GM12874 (cell line): Measurements from ENCODE around the gene CTDP1.

Experiments used
- TF ChIP-seq, protein P1 (sequence below): IDR thresholded peaks from 2 replicates; pipeline ENCODE4 v1.5.1; 2011; ENCODE audit warnings: low read depth, mild to moderate bottlenecking, control low read depth, low read length, moderate library complexity; ENCODE audit not compliant: insufficient read depth

The CTDP1 gene

DNA sequence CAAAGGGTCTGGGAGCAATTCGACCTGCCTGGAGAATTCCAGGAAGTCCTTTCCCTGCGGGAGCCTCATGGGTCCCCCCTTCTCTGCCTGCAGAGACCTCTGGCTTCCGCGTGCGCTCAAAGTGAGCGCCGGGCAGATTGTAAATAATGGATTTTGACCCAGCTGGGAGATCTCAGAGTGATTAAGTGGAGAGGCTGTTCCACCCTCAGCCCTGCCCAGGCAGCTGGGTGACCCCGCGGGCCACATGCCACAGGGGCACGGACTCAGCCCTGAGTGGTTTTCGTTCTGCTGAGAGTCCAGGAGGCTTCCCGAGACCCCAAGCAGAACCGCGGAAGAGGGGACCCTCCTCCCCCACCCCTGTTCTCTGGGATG is 119.4 kb downstream of the CTDP1 start:
- TF ChIP-seq, protein P1, sequence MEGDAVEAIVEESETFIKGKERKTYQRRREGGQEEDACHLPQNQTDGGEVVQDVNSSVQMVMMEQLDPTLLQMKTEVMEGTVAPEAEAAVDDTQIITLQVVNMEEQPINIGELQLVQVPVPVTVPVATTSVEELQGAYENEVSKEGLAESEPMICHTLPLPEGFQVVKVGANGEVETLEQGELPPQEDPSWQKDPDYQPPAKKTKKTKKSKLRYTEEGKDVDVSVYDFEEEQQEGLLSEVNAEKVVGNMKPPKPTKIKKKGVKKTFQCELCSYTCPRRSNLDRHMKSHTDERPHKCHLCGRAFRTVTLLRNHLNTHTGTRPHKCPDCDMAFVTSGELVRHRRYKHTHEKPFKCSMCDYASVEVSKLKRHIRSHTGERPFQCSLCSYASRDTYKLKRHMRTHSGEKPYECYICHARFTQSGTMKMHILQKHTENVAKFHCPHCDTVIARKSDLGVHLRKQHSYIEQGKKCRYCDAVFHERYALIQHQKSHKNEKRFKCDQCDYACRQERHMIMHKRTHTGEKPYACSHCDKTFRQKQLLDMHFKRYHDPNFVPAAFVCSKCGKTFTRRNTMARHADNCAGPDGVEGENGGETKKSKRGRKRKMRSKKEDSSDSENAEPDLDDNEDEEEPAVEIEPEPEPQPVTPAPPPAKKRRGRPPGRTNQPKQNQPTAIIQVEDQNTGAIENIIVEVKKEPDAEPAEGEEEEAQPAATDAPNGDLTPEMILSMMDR, result no peak

DNA sequence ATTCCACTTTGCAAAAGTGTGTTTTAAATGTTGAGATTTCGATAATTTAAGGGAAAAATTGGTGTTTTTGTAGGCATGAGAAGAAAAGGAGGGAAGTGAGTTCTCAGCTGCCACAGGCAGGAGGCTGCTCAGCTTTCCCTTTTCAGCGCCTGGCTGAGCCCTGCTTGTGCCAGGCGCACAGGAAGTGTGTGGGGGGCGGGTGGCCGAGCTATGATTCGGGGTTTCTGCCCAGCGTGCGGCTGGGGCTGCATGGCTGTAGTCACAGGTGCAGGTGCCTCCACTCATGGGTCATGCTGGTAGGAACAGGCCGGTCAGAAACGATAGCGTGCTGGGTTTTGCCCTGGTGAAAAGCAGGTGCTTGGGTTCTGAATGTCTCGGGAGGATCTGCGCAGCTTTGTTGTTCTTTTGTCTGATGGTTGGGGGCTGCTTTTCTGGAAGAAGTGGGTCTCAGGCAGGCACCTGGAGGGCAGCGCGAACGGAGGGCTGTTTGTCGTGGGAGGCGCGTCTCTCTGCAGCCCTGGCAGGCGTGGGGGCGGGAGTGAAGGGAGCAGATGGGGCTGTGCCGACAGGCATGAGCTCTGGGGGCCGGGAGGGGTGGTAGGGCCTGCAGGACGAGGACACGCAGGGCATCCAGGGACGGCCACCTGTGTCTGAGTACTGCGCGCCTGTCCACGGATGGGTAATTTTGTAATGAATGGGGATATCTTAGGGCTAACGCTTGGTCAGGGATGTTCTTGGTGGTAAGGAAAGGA is 120.2 kb downstream of the CTDP1 start:
- TF ChIP-seq, protein P1, result no peak

DNA sequence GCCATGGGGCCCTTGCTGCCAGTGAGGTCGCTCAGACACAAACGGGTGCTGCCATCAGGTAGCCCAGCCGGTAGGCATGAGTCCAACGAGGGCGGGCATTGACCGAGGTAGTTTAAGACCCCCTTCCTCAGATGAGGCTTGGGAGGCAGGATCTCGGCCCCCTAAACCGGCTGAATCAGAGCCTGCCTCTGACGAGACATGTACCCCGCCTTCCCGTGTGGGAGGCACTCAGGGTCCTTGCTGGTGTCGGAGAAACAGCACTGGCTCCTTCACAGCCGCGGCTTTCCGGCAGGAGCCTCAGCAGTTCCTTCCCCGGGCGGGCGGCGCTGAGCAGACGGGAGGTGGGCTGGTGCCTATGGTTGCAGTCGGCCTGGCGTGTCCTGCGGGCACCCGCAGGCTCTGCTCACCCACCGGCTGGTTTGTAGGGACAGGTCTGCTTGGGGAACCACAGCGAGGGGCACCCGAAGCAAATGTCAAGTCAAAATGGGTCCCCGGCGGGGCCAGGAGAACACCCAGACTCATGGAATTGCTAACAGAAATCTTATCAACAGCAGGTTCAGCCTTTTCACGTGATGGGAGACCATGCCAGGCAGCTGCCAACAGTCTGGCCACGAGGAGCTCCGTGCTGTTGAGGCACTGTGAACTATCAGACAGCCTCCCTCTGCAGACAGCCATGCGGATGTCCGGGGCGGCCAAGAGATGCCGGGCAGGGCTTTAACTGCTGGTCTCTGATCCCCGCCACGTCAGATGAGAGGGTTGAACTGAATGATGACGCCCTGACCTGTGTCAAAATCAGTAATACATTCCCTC is 121.0 kb downstream of the CTDP1 start:
- TF ChIP-seq, protein P1, result no peak

DNA sequence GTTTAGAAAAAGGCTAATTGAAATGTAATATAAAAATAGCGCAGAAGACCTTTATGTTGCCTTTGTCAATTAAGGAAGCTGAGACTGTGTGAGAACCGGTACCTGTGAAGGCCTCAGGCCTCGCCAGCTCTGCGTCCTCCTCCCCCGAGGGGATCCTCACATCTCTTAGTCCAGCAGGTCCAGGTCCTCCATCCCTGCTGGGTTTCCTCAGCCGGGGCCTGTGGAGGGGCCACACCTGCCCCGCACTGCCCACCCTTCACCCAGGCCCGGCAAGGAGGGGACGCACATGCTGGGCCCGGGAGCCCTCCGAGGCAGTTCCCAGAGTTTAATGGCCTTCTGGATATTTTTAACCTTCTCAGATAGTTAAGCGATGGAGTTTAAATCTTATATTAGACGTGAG is 121.6 kb downstream of the CTDP1 start:
- TF ChIP-seq, protein P1, result no peak

DNA sequence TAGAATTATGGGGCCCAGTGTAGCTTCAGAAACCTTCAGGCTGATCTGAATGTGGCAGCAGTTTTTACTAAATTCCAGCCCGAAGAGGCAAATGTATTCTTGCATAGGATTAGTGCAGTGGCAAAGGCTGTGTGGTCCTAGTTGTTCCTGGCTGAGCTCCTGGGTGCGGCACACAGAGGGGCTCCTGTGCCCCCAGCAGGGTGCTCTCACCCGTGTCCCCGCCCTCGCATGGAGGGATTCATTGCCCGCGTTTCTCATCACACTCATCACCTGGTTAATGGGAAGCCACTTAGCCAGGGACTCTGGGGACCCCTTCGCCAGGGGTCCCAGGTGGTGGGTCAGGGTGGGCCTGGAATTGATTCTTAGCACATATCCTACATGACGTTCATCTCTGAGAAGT is 122.0 kb downstream of the CTDP1 start:
- TF ChIP-seq, protein P1, result no peak

DNA sequence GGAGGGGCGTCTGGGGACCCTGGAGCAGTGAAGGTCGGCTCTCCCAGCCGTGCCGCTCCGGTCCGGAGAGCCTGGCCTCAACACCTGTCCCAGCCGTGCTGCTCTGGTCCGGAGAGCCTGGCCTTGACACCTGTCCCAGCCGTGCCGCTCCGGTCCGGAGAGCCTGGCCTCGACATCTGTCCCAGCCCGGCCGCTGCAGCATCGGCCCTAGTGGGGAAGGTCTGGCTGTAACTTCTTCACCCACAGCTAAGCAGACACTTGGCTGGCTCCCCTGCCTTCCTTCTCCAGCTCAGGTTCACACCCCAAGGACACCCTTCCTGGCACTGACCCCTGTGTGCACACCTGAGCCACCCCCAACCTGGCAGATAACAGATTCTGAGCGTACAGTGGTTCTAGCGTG is 122.7 kb downstream of the CTDP1 start:
- TF ChIP-seq, protein P1, result no peak

DNA sequence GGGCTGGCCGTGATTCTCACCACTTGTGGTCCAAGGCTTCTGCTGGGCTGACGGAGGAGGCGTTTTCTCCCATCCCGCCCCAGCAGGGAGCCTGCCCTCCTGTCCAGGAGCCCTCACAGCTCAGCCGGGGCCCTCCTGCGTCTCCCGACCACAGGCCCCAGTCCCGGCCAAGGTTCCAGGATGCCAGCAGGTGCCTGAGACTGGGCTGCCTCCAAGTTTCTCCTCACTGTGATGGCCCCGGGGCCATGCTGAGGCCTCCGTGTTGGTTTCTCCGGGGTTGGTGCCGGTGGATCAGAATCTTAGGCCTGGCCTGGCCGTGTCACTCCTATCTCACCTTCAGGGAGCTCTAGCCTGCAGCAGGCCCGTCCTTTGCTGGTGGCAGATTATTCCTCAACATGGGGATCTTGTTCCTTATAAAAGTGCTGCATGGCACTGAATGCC is 124.0 kb downstream of the CTDP1 start:
- TF ChIP-seq, protein P1, result no peak
